ENCODE data around the gene COL18A1. TPM values are rescaled to one million over a fixed set of nuclear protein-coding genes. Genes with fewer than 3 reads are reported as not detected.

COL18A1 gene
- total RNA-seq, 1 experiment from 2014 or later = 26.4 TPM

- no peaks in the 10 kb centered on the region for H3K9me3 ChIP-seq
- H3K36me3 ChIP-seq = no peaks in the 10 kb centered on the region
- no peaks in the 10 kb centered on the region for H3K27me3 ChIP-seq
- DNase-seq = no peak
- H3K4me3 ChIP-seq = no peak overlapping the region
Measured at GRCh38 chr21:45413922-45414321, 9.0 kb downstream of the COL18A1 start.

DNA sequence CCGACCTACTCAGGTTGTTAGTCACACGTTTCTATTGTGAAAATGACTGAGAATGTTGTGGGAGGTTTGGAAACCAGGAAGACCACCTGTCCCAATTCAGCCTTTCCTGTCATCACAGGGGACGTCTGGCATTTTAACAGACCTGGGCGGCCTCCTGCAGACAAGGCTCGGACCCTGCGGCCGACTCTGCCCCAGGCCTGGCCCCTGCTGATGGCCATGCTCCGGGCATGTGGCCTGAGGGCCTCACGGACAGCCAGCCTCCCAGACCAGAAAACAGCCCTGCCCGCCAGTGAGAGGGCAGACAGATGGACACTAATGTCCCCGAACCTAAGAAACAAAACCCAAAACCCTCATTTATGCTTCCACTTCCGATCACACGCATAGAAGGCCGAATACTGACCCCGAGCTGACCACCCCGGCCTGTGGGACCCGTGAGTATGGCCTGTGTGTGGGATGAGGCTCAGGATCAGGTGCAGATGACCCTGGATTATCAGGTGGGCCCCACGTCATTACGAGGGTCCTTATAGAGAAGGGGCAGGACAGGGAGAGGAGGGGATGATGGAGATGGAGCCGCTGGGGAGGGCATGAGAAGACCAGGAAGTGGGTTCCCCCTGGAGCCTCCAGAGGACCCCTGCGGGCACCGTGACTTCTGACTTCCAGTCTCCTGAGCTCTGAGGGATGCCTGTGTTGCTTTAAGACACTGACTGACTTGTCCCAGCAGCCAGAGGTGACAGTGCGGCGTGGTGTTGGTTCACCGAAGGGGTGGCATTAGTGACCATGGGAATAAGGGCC is 9.6 kb downstream of the COL18A1 start:
- peak; percentile 0 for DNase-seq
- Histone ChIP-seq H3K27me3 (no peaks in the 10 kb centered on the region), H3K9me3 (no peaks in the 10 kb centered on the region), H3K36me3 (no peaks in the 10 kb centered on the region), H3K4me3 (no peak overlapping the region)

DNA sequence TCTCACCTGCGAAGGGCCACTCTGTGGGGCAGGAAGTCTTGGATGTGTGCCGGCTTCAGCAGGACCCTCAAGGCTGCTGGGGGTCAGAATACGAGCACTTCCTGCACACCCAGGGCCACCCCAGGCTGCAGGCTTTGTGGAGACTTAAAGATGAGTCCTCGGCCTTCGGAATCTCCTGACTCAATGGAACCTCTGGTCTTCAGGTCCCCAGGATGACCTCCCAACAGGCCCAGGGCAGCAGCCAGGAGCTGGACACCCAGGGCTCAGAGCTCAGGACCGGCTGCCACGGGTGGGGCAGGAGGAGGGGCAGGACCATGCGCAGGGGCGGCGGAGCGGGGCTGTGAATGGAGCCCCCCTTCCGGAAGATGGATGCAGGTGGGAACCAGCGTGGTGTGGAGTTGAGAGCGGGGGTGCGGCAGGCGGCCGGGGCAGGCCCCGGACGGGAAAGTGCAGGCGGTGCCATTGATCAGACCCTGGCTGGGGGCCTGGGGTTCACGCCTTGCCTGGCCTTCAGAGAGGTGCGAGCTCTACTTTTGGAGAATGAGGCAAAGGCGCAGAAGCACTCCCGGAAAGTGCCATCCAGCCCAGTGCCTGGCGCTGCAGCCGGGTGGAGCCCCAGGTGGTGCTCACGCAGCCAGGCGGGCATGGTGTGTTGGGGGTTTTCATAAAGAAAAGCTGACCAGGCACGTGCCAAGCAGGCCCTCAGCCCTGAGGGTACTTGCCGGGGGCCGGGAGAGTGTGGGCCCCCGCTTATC is 10.4 kb downstream of the COL18A1 start:
- Histone ChIP-seq H3K36me3 (no peaks in the 10 kb centered on the region), H3K27me3 (no peaks in the 10 kb centered on the region), H3K4me3 (no peak overlapping the region), H3K9me3 (no peaks in the 10 kb centered on the region)
- no peak for DNase-seq

DNA sequence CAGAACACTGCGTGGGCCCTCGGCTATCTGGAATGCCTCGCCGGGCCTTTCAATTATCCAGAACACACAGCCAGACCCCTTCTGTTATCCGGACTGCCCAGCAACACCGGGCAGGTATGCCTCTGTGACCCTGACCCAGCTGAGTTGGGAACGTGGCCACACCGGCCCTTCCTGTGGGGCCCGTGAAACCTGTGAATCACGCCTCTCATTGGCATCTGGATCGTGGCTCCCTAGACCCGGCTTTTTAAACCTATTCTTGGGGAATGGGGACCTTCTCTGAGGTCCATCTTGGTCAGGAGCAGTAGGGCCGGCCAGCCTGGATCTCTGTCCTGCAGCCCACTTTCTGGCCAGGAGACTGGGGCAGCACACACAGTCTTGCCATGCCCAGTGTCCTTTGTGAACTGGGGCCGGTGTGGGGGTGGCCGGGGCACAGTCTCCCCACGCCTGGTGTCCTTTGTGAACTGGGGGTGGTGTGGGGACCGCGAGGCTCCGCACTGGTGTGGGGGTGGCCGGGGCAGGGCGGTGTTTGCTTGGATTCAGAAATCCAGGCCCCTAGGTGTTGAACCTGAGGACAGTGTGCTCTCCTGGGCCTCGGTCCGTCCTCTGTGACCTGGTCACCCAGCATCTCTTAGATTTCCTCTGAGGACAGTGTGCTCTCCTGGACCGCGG is 11.1 kb downstream of the COL18A1 start:
- no peak overlapping the region for H3K4me3 ChIP-seq
- H3K36me3 ChIP-seq = no peaks in the 10 kb centered on the region
- H3K27me3 ChIP-seq = no peaks in the 10 kb centered on the region

DNA sequence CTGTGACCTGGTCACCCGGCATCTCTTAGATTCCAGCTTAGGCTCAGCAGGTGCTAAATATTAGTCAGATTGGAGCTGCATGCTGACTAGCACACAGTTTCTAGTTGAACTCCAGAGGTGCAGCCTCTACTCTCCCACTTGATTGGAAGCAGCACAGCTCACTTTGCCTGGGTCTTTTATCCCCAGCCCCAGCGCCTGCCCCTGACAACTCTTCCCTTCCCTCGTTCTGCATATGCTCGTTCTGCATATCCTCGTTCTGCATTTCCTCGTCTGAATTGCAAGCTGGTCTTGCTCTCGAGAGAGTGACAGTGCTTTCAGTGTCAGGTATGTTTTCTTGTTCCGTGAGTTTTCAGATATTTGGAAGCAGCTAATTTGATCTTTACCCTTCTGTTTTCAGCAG is 11.7 kb downstream of the COL18A1 start:
- Histone ChIP-seq H3K9me3 (no peaks in the 10 kb centered on the region), H3K4me3 (no peak overlapping the region), H3K27me3 (no peaks in the 10 kb centered on the region), H3K36me3 (no peaks in the 10 kb centered on the region)
- no peak for DNase-seq

More for the DNA sequence above, 11.1 kb downstream of the COL18A1 start:
- no peaks in the 10 kb centered on the region for H3K9me3 ChIP-seq
- peak; percentile 0 for DNase-seq

GRCh38 chr21:45417256-45417950 is 12.4 kb downstream of the COL18A1 start:
- no peaks in the 10 kb centered on the region for H3K36me3 ChIP-seq
- DNase-seq = no peak
- no peak overlapping the region for H3K4me3 ChIP-seq
- H3K9me3 ChIP-seq = no peaks in the 10 kb centered on the region
- no peaks in the 10 kb centered on the region for H3K27me3 ChIP-seq

- Histone ChIP-seq H3K9me3 (no peaks in the 10 kb centered on the region), H3K36me3 (no peaks in the 10 kb centered on the region), H3K4me3 (no peak overlapping the region), H3K27me3 (no peaks in the 10 kb centered on the region)
- no peak for DNase-seq
Measured at GRCh38 chr21:45417951-45418300, 13.0 kb downstream of the COL18A1 start.

GRCh38 chr21:45418301-45419071 is 13.5 kb downstream of the COL18A1 start:
- Histone ChIP-seq H3K4me3 (no peak overlapping the region), H3K36me3 (no peaks in the 10 kb centered on the region), H3K27me3 (no peaks in the 10 kb centered on the region), H3K9me3 (no peaks in the 10 kb centered on the region)
- peak; percentile 0 for DNase-seq

DNA sequence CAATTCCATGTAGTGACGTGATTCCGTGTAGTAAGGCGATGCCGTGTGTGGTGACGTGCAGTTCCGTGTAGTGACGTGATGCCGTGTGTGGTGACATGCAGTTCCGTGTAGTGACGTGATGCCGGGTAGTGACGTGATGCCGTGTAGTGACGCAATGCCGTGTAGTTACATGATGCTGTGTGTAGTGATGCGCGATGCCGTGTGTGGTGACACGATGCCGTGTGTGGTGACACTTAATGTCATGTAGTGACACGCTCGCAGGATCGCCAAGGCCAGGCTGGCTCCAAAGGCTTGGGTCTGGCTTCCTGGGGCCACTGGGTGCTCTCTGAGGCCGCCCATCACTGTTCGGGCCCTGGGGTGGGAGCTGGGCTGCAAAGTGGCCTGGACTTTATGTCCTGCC is 14.2 kb downstream of the COL18A1 start:
- no peak overlapping the region for H3K4me3 ChIP-seq
- H3K9me3 ChIP-seq = no peaks in the 10 kb centered on the region
- no peaks in the 10 kb centered on the region for H3K27me3 ChIP-seq
- H3K36me3 ChIP-seq = no peaks in the 10 kb centered on the region
- DNase-seq = no peak

DNA sequence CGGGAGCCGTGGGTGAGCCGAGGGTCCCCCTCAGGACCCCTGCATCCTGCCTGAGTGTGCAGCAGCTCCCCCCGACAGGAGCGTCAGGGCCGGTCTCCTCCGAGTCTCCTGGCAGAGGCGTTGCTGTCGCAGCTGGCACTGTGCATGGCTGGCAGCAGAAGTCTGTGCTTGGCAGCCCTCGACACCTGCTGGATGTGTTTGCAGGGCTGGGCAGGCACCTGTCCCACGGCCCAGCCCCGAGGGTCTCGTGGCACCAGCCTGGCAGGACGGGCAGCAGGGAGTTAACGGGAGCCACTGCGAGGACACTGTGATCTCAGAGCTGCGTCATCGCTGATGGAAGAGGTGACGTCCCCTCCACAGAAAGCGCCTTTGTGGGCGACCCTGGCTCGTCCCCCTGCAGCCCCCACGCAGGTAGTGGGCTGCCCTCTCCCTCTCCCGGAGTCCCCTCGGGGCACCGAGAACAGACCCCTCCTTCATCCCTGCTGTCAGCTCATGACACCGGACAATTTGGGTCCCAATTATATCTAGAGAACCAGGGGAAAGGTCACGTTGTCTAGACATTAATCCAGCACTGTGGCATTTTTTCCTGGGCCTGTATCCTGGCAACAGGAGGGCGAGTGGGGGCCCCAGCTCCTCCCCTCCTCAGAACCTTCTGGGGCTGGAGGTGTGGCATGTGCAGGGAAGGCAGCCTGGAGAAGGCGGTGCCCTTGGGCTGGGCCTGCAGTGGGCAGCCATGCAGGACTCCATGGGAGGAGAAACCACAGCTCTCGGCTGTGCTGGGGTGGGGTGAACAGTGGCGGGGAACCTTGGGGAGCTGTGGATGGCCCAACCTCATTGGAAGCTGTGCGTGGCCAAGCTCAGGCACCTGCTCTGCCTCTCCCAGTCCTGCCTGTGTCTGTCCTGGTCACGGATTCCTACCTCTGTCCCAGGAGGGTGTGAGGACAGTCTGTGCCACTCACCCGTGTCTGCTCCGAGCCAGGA is 15.4 kb downstream of the COL18A1 start:
- Histone ChIP-seq H3K9me3 (no peaks in the 10 kb centered on the region), H3K36me3 (no peaks in the 10 kb centered on the region), H3K4me3 (no peak overlapping the region), H3K27me3 (no peaks in the 10 kb centered on the region)
- no peak for DNase-seq

- Histone ChIP-seq H3K27me3 (no peaks in the 10 kb centered on the region), H3K4me3 (no peak overlapping the region), H3K9me3 (no peaks in the 10 kb centered on the region), H3K36me3 (no peaks in the 10 kb centered on the region)
- DNase-seq = no peak
Measured at GRCh38 chr21:45421071-45421845, 16.3 kb downstream of the COL18A1 start.

DNA sequence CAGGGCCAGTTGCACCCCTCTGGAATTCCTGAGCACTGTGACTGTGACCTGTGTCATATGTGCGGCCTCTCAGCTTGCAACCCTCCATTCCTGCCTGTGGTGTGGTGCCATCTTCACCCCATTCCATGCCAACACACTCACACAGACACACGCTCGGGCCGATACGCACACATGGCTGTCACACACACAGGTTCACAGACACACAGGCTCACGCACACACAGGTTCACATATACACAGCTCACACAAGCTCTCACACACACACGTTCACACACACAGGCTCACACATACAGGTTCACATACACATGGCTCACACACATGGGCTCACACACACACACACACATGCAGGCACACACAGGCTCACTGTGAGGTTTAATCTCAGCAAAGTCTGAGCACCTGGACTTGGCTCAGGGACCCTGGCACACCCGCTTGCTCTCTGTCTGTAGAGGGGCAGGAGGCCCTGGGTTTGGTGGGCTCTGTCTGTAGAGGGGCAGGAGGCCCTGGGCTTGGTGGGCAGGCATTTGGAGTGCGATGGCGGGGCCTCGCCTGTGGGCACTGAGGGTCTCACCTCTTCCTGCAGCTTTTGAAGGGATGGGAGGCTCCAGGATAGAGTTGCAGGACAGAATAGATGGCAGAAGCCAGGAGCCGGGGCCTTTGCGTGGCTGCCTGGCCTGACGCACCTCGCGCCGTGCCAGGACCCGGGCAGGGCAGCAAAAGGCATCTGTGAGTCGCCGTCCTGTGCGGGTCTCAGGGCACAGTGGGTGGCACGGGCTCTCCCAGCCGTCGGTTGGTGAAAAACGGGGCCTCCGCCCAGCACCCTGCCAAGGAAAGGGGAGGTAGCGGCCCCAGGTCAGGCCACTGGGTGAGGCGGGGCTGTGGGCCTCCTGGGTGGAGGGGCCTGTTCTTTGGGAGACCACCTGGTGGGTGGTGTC is 17.1 kb downstream of the COL18A1 start:
- Histone ChIP-seq H3K36me3 (no peaks in the 10 kb centered on the region), H3K9me3 (no peaks in the 10 kb centered on the region), H3K27me3 (no peaks in the 10 kb centered on the region), H3K4me3 (no peak overlapping the region)
- DNase-seq = no peak

- H3K4me3 ChIP-seq = no peak overlapping the region
- H3K27me3 ChIP-seq = no peaks in the 10 kb centered on the region
- DNase-seq = no peak
- no peaks in the 10 kb centered on the region for H3K36me3 ChIP-seq
- H3K9me3 ChIP-seq = no peaks in the 10 kb centered on the region
Measured at GRCh38 chr21:45423201-45423955, 18.4 kb downstream of the COL18A1 start.
